Peyer's patch (tissue), 4 donors: ENCODE data around the gene FRYL. TPM values are rescaled to one million over a fixed set of nuclear protein-coding genes. Genes with fewer than 3 reads are reported as not detected.

Source experiments
- DNase-seq, 3 donors: peaks; one replicate each; pipeline ENCODE4 v3.0.0-alpha.2; 2017 to 2019
- H3K27ac ChIP-seq, 4 donors: fragments of 200-600 bp; sonication (generic); one replicate each; pipeline ENCODE4 v1.5.1; 2016 to 2019
- H3K27me3 ChIP-seq, 2 donors: fragments of 200-600 bp; sonication (generic); one replicate each; pipeline ENCODE4 v1.5.1; 2019
- H3K36me3 ChIP-seq, 3 donors: fragments of 200-600 bp; sonication (generic); one replicate each; pipeline ENCODE4 v1.5.1; 2016 to 2019
- H3K4me1 ChIP-seq, 4 donors: fragments of 200-600 bp; sonication (generic); one replicate each; pipeline ENCODE4 v1.5.1; 2016 to 2019
- H3K4me3 ChIP-seq, 4 donors: fragments of 200-600 bp; sonication (generic); 1 replicate in 3 of 4; 2 replicates in 1 of 4; pipeline ENCODE4 v1.5.1; 2016 to 2019; ENCODE audit warnings: mild to moderate bottlenecking in 1 of 4
- H3K9me3 ChIP-seq, 4 donors: fragments of 200-600 bp; sonication (generic); one replicate each; pipeline ENCODE4 v1.5.1; 2016 to 2019; ENCODE audit warnings: mild to moderate bottlenecking in 1 of 4
- POLR2A ChIP-seq, 2 donors: fragments of 450-650 bp; IDR thresholded peaks; one replicate each; pipeline ENCODE4 v1.5.1; 2017; ENCODE audit warnings: antibody characterized with exemption in 2 of 2, mild to moderate bottlenecking in 2 of 2, moderate library complexity in 2 of 2
- total RNA-seq, 4 donors: library from RNA; depleted of rRNA; stranded (reverse); fragments of >200 nt; gene quantifications; one replicate each; pipeline ENCODE4 v1.1.0, GENCODE V29; 2016
- TF ChIP-seq, protein P1 (sequence below), 6 experiments: fragments of 450-650 bp in 4 of 6; fragments of 200-600 bp in 2 of 6; sonication (generic) in 1 of 6; IDR thresholded peaks; one replicate each; pipeline ENCODE4 v1.5.1; 2017 to 2019; ENCODE audit warnings: antibody characterized with exemption in 6 of 6, mild to moderate bottlenecking in 3 of 6, moderate library complexity in 1 of 6

The FRYL gene
- total RNA-seq, 4 donors from 2014 or later = 220 to 253 (median 241) TPM

DNA sequence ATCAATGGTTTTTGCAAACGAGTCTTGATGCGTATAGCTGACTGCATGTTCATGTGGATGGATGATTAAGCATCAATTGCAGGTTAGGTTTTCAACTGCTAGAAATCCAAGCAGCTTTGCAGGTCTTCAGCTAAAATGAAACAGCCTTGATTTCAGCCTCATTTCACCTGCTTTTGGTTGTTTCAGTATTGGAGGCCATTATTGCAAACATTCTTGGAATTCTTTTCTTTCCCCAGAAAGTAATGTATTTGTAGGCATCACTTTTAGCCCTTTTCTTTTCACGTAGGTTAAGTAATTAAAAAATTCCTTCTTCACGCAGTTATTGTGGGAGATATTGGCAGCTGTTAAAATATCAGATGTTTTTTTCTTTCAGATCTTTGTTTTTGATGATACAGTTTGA lies 281.2 kb downstream of the FRYL start:
- TF ChIP-seq POLR2A (IDR thresholded peaks at IDR 0.05) = no peak
- TF ChIP-seq, protein P1, sequence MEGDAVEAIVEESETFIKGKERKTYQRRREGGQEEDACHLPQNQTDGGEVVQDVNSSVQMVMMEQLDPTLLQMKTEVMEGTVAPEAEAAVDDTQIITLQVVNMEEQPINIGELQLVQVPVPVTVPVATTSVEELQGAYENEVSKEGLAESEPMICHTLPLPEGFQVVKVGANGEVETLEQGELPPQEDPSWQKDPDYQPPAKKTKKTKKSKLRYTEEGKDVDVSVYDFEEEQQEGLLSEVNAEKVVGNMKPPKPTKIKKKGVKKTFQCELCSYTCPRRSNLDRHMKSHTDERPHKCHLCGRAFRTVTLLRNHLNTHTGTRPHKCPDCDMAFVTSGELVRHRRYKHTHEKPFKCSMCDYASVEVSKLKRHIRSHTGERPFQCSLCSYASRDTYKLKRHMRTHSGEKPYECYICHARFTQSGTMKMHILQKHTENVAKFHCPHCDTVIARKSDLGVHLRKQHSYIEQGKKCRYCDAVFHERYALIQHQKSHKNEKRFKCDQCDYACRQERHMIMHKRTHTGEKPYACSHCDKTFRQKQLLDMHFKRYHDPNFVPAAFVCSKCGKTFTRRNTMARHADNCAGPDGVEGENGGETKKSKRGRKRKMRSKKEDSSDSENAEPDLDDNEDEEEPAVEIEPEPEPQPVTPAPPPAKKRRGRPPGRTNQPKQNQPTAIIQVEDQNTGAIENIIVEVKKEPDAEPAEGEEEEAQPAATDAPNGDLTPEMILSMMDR (IDR thresholded peaks at IDR 0.05) = no peak
- Histone ChIP-seq H3K36me3 (peaks cover 0 to 52% (median 0%) of the 10 kb centered on the region in 3 donors), H3K27me3 (no peaks in the 10 kb centered on the region), H3K9me3 (no peaks in the 10 kb centered on the region), H3K4me3 (no peak overlapping the region), H3K27ac (no peak overlapping the region), H3K4me1 (no peaks in the 10 kb centered on the region)
- DNase-seq = no peak

DNA sequence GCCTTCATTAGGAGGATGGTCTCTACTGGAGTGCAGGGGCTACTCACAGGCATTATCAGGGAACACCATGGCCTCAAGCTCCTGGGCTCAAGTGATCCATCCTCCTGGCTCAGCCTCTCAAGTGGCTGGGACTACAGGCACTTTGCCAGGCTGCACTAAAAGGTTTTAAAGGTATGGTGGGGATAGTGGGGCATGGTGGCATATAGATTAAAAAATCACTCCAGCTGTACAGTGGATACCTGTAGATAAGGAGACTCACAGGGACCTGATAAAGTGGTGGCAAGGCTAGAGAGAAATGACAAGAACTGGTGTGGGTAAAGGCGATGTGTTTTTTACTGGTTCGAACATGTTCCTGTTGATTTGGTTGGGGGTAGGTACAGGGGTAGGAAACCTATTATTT lies 284.1 kb downstream of the FRYL start:
- DNase-seq = no peak
- H3K4me1 ChIP-seq = peaks cover 0 to 2% (median 0%) of the 10 kb centered on the region in 4 donors
- no peaks in the 10 kb centered on the region for H3K9me3 ChIP-seq
- TF ChIP-seq POLR2A (IDR thresholded peaks at IDR 0.05) = no peak
- TF ChIP-seq, protein P1 (IDR thresholded peaks at IDR 0.05) = no peak
- peaks cover 0 to 5% of the 10 kb centered on the region in 2 donors for H3K27me3 ChIP-seq
- no peak overlapping the region for H3K4me3 ChIP-seq
- H3K27ac ChIP-seq = no peak overlapping the region
- H3K36me3 ChIP-seq = peaks cover 0 to 34% (median 0%) of the 10 kb centered on the region in 3 donors

DNA sequence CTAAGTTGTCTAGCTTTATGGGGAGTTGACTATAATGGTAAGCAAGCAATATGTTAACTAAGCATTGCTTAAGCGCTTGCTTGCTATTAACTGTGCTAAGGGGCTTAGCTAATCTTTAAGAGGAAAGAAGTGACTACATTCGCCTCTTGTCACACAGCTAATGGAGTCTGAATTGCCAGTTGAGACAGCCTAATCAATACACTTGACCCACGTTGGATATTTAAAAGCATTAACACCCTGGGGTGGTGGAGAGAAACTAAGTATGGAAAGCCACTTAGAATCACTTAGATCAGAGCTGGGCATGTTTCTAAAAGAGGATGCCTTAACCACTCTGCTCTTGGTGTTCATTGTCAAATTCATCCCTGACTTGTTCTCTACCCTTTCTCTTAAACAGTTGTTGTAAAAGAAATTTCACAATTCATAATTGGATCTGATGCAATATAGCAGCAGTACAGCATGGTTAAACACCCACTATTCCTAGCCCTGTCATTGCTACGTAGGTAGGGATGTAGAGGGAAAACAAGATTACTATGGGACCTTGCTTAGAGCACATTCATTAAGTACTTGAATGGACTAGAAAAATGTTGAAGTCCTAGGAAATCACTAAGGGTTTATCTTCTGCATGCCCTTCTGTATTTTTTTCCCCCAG lies 286.5 kb downstream of the FRYL start:
- DNase-seq = no peak
- no peak overlapping the region for H3K27ac ChIP-seq
- TF ChIP-seq POLR2A (IDR thresholded peaks at IDR 0.05) = no peak
- TF ChIP-seq, protein P1 (IDR thresholded peaks at IDR 0.05) = no peak

DNA sequence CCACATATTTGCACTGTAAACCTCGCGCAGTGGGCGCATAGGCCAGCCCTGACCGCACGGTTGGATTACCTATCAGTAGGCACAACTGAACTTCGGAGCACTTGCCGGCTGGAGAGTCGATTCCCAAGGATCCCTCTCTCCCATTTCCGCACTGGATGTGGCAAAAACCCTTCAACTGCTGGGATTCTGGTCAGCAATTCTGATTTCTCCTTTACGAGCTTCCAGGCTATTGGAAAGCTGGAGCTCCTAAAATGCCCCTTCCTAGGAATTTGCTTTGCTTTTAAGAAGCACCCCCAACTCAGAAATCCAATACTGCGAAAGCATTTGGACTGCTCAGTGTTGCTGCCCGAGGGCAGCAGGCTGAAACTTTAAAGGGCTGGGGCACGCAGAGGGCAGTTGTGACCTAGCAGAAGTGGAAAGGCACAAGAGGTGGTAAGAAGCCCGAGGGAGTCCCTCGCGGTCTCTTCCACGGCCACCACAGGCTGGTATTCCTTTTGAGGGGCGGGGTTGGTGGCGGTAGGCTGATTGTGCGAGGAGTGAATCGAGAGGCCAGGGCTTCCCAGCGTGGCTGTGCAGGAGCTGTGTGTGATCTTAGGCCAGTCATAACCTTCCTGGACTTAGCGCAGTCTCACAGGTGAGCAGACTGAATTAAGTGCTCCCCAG lies 288.4 kb downstream of the FRYL start:
- no peak for DNase-seq
- Histone ChIP-seq H3K36me3 (no peaks in the 10 kb centered on the region), H3K4me1 (peaks cover 0 to 15% (median 9%) of the 10 kb centered on the region in 4 donors), H3K27ac (no peak overlapping the region), H3K9me3 (no peaks in the 10 kb centered on the region), H3K4me3 (peak overlapping the region in 1 of 4 donors; percentile 39), H3K27me3 (peaks cover 0 to 24% of the 10 kb centered on the region in 2 donors)
- TF ChIP-seq, protein P1 (IDR thresholded peaks at IDR 0.05) = no peak
- TF ChIP-seq POLR2A (IDR thresholded peaks at IDR 0.05) = no peak

More for the DNA sequence above, 286.5 kb downstream of the FRYL start:
- peaks cover 0 to 20% of the 10 kb centered on the region in 2 donors for H3K27me3 ChIP-seq
- peaks cover 0 to 15% (median 9%) of the 10 kb centered on the region in 4 donors for H3K4me1 ChIP-seq
- H3K9me3 ChIP-seq = no peaks in the 10 kb centered on the region
- no peak overlapping the region for H3K4me3 ChIP-seq
- H3K36me3 ChIP-seq = peaks cover 0 to 12% (median 0%) of the 10 kb centered on the region in 3 donors

DNA sequence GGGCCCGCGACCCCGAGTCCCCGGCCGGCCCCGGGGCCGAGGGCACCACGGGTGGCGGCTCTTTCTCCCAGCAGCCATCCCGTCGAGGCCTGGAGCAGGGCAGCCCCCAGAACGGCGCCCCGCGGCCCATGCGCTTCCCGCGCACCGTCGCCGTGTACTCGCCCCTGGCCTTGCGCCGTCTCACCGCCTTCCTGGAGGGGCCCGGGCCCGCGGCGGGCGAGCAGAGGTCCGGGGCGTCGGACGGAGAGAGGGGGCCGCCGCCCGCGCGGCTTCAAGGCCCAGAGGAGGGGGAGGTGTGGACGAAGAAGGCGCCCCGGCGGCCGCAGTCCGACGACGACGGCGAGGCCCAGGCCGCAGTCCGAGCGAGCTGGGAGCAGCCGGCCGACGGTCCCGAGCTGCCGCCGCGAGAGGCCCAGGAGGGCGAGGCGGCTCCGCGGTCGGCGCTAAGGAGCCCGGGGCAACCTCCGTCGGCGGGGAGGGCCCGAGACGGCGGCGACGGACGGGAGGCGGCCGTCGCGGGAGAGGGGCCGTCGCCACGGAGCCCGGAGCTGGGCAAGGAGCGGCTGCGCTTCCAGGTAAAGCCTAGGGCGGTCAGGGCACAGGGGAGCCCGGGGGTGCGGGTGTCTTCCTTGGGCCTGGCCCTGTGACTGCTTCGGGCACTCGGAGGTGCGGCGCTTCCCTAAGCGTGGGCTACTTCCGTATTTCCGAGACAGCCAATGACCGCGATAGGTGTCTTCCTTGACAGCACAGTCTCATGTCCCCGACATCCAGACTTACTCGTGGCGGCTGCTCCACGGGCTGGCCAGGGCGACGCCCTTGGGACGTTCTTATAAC lies 289.2 kb downstream of the FRYL start:
- peaks cover 0 to 24% of the 10 kb centered on the region in 2 donors for H3K27me3 ChIP-seq
- peaks cover 0 to 15% (median 9%) of the 10 kb centered on the region in 4 donors for H3K4me1 ChIP-seq
- no peak for DNase-seq
- H3K9me3 ChIP-seq = no peaks in the 10 kb centered on the region
- TF ChIP-seq, protein P1 (IDR thresholded peaks at IDR 0.05) = no peak
- TF ChIP-seq POLR2A (IDR thresholded peaks at IDR 0.05) = no peak
- H3K36me3 ChIP-seq = no peaks in the 10 kb centered on the region
- H3K4me3 ChIP-seq = peak overlapping the region in 3 of 4 donors; percentile 24 to 46 (median 39)
- no peak overlapping the region for H3K27ac ChIP-seq
